HG03060 (cell line): ENCODE results near the gene SNX15.
A peak's percentile ranks its signal among the peaks of the same experiment; 100 is the strongest.

Experiments
- ATAC-seq: cut with Tn5 transposase; IDR thresholded peaks from one replicate; pipeline ENCODE4 v1.9.1; 2021; ENCODE audit warnings: low read depth, moderate number of reproducible peaks; ENCODE audit not compliant: unreplicated experiment

Gene SNX15

GRCh38 chr11:65078151-65078550 is 50.9 kb downstream of the SNX15 start:
- no peak for ATAC-seq

DNA sequence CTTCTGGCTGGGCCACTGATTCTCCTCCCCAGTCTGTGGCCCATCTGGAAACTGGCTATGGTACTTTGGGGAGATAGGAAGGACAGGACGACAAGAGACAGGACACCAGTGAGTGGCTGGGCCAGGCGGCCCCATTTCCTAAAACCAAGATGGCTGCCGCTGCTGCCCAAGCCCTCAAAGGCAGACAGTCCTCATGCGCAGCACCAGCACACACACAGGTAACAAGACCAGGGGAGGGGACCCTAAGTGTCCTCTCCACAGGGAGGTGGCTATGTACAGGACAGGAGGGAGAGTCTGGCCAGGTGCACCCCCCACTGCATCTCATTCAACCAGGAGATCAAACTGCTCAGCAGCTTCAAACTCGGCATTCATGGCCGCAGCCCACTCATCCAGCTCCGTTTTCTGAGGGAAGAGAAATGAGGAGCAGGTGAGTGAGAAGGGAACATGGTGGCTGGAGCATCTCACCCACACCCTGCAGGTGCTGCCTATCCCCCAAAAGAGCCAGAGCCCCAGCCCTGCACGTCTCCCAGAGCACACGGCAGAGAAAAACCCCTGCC is 51.6 kb downstream of the SNX15 start:
- no peak for ATAC-seq

- ATAC-seq = peak; percentile 25
Measured at GRCh38 chr11:65083134-65083833, 56.0 kb downstream of the SNX15 start.

GRCh38 chr11:65083834-65084597 is 56.8 kb downstream of the SNX15 start, which contains the start of the genes CDCA5 and ZFPL1:
Gene CDCA5, minus strand, starts transcription at chr11:65084040. Its CDS starts 62 bp downstream, at chr11:65083978.
Gene ZFPL1, plus strand, starts transcription at chr11:65084222. Its CDS starts 477 bp downstream, at chr11:65084699.
- ATAC-seq = peak; percentile 77

- ATAC-seq = no peak
Measured at GRCh38 chr11:65084598-65085375, 57.5 kb downstream of the SNX15 start.

DNA sequence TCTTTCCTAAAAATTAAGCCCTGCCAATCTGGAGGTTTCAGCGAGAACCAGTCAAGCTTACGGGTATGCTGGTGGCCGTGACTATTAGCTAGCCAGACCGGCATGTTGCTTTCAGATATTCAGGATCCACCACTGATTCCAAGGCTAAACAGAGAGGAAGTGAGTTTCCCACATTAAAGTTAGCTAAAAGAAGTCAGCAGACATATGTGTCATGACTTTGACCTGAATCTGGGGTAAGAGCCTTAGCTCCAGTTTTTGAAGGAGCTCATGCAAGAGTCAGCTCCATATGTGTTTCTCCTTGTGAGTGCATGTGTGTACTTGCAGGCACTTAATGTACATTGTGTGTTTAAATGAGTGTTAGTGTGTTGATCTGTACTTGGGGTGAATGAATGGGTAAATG is 58.2 kb downstream of the SNX15 start:
- no peak for ATAC-seq

DNA sequence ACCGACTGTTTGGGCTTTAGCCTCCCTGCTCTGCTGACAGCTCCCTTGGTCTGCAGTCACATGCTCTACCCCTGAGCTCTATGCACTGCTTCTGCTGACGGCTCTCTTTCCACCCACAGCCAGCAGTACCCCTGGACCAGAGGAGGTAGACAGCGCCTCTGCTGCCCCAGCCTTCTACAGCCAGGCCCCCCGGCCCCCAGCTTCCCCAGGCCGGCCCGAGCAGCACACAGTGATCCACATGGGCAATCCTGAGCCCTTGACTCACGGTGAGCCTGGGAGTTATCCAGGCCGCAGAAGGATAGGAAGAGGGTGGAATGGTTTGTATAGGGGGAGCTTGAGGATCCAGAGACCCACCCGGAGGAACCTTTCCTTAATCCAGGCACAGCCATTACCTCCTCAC is 59.6 kb downstream of the SNX15 start:
- ATAC-seq = no peak

DNA sequence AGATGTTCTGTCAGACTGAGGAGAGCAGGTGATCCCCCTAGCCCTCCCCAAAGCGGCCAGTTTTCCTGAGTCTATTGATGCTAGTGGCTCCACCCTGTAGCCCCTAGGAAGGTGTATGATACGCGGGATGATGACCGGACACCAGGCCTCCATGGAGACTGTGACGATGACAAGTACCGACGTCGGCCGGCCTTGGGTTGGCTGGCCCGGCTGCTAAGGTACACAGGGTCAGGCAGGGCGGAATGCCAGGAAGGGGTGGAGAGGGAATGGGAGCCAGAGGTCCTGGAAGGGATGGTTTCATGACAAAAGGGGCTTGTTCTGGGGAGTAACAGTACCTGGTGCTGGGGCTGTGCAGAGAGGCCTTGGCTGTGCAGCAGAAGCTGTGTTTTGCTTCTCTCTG is 60.0 kb downstream of the SNX15 start:
- no peak for ATAC-seq

GRCh38 chr11:65087827-65088226 is 60.6 kb downstream of the SNX15 start:
- ATAC-seq = no peak

DNA sequence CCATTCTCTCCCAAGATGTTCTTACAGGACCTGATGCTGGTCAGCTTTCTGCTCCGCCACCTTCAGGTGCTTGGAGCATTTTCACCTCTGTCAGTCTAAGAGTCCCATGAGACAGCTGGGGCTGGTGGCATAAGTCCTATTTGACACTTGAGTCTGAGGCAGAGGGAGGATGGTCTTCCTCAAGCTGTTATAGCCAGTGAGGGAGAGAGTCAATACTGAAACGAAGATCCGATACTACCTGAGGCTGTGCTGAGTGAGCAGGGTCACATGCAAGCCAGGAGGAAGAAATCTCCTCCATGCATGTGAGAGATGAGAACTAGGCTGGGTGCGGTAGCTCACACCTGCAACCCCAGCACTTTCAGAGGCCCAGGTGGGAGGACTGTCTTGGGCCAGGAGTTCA is 62.4 kb downstream of the SNX15 start:
- ATAC-seq = no peak
